ENCODE results near the gene LMO1.

LMO1 gene

DNA sequence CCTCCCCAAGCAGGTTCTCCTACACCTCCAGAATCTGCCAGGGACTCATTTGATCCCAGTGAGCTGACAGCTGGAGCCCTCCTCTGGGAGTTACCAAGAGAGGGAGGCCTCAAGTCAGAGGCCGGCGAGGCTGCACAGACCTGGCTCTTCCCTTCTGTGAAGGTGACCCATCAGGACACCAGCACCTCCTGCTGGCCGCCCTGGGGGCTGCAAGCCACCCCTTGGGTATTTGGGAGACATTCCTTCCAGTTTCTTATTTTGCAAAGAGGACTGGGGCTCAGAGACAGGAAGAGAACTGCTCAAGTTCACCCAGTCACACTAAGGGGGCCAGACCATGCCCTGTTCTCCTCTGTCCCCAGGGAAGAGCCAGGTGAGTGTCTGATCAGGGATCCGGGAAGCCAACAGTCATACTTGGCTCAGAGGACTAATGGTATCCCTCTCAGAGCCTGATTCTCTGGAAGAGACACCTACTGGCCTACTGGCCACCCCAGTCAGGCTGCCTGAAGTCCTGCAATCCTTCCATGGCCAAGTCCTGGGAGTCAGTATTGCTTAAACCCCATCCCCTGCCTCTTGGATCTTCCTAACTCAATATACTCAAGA lies 54.4 kb downstream of the LMO1 start:
- Mint-ChIP-seq H3K27me3 (ENCODE audit: low read depth) (peaks cover 18% of the 10 kb centered on the region), H3K4me1 (ENCODE audit: low read depth) (no peaks in the 10 kb centered on the region), H3K9me3 (no peaks in the 10 kb centered on the region), H3K4me3 (no peak overlapping the region), H3K27ac (no peak overlapping the region), H3K36me3 (ENCODE audit: low read depth) (no peaks in the 10 kb centered on the region)
- no peak for DNase-seq (ENCODE audit: low spot score)

DNA sequence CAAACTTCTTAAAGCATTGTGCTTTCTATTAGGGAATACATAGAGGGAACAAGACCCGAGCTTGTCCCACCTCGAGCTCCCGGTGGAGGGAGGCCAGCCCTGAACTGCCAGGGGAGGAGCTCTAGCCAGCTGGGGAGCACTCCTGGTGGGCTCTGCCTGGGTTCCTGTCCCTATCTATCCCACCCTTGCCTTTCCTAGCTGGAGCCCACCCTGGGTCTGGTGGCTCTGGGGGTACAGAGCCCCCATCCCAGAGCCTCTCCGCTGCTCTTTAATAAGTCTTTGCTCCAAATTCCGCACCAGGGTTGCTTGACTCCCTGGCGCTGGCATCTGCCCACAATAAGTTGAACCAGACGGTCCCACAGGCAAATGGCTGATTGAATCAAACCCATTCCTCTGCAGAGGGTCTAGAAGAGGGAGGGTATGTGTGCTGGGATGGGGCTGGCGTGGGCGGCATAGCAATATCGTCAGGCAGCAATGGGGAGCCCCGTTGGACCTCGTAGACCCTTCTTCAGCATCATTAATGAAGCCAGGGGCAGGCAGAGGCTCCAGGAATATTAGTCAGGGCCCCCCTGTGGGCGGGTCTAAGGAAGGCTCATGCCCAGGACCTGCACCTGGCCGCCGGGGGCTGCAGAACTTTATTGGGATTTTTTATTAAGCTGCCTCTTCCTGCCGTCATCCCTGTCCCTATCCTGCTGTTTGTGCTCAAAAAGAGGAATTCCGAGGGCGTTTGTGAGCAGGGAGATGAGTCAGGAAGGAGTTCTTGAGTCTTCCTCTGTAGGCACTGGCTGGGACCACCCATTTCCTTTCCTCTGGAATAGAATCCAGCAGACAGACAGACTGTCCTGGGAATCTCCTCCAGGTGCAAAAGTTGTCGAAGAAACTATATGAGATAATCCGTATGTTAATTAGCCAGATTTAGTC lies 56.3 kb downstream of the LMO1 start:
- Mint-ChIP-seq H3K36me3 (ENCODE audit: low read depth) (no peaks in the 10 kb centered on the region), H3K27ac (no peak overlapping the region), H3K4me3 (no peak overlapping the region), H3K27me3 (ENCODE audit: low read depth) (peaks cover 18% of the 10 kb centered on the region), H3K4me1 (ENCODE audit: low read depth) (no peaks in the 10 kb centered on the region), H3K9me3 (no peaks in the 10 kb centered on the region)
- no peak for DNase-seq (ENCODE audit: low spot score)

DNA sequence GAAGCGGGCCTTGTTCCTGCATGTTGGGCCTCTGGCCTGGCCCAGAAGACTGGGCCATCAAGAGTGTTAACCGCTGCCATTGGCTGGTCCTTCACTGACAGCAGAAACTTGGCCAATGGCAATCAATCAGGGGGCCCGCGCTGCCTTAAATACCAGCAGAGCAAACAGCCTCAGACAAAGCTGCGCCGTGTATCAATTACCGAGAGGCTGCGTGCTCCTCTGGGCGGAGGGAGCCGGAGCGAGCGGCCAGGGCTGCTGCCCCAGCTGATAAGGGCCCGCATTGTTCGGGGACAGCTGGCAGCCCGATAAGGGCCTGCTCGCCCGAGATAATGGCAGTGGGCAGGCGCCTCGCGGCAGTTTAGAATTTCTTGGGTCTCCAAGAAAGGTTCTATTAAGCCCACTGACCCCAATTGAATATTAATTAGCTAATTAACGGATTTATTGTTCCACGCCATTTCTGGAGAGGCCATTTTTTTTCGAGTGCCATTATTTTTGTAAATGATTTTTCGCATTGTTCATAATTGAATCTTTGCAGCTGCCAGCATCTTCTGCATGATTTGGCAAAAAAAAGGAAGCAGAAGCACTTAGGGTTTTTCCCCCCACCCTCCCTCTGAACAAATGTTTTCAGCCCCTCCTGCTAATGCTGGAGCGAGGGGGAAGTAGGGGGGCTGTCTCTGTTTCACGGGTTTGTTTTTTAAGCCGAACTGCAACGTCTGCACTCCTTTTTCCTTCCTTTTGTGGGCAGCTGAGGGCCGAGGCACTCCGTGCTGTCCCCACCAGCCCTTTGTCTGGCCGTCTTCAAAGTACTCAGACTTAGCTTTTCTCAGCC lies 57.2 kb downstream of the LMO1 start:
- no peak overlapping the region for H3K27ac Mint-ChIP-seq
- no peaks in the 10 kb centered on the region for H3K36me3 Mint-ChIP-seq (ENCODE audit: low read depth)
- DNase-seq (ENCODE audit: low spot score) = no peak
- H3K4me1 Mint-ChIP-seq (ENCODE audit: low read depth) = no peaks in the 10 kb centered on the region
- H3K27me3 Mint-ChIP-seq (ENCODE audit: low read depth) = peaks cover 18% of the 10 kb centered on the region
- H3K9me3 Mint-ChIP-seq = no peaks in the 10 kb centered on the region
- H3K4me3 Mint-ChIP-seq = no peak overlapping the region

DNA sequence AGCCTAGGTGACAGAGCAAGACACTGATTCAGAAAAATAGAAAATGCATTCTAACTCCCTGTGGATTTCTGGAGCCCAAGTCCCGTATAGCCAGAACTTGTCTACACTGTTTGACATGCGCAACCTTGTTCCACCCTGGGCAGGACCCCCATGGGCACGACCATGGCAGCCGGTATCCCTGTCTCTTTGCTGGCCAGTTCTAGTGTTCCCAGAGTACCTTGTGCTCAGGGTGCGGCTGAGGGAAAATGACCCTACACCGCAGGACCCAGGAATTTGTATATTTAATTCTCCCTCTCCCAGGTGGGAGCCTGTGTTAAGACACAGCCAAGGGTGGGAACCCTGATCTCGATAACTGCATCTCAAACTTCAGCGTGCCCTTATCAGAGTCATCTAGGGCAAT lies 58.1 kb downstream of the LMO1 start:
- H3K27me3 Mint-ChIP-seq (ENCODE audit: low read depth) = peaks cover 18% of the 10 kb centered on the region
- H3K9me3 Mint-ChIP-seq = no peaks in the 10 kb centered on the region
- H3K36me3 Mint-ChIP-seq (ENCODE audit: low read depth) = no peaks in the 10 kb centered on the region

DNA sequence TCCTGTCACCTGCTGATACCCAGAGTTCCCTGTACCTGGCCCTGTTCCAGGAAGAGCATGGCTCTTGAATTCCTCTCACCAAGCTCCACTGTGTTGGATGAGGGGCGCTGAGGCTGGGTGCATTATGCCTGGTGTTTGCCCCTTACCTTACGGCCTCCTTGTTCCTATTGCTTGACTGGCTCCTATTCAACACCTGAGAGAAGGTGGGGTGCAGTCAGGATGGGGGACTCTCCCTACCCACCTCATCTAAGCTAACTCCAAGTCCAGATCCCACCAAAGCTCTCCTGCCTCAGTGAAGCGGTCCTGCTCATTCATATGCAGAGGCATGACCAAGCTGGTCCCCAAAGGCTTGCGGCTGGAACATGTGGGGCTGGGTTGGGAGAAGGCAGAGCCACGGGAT lies 59.1 kb downstream of the LMO1 start:
- Mint-ChIP-seq H3K27ac (no peak overlapping the region), H3K4me1 (ENCODE audit: low read depth) (no peaks in the 10 kb centered on the region), H3K27me3 (ENCODE audit: low read depth) (peaks cover 20% of the 10 kb centered on the region), H3K9me3 (no peaks in the 10 kb centered on the region), H3K36me3 (ENCODE audit: low read depth) (no peaks in the 10 kb centered on the region), H3K4me3 (no peak overlapping the region)
- DNase-seq (ENCODE audit: low spot score) = no peak

More for the DNA sequence above, 58.1 kb downstream of the LMO1 start:
- H3K4me1 Mint-ChIP-seq (ENCODE audit: low read depth) = no peaks in the 10 kb centered on the region
- H3K4me3 Mint-ChIP-seq = no peak overlapping the region
- H3K27ac Mint-ChIP-seq = no peak overlapping the region
- no peak for DNase-seq (ENCODE audit: low spot score)

DNA sequence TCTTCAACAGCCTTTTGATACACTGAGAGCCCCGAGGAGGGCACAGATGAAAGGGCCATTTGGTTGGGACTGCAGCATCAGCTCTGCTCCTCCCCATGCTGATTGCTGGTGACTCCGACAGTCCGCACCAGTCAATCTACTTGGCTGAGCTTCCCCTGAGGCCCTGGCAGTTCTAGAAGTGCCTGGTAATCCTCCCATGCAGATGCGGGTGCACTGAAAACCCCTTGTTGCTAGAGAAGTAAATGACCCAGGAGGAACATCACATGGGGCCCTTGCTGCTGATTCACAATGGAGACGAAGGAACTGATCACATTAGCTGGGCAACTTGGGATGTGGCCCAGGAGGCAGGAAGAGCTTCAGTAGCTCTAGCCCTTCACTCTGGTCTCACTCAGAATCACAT lies 59.7 kb downstream of the LMO1 start:
- Mint-ChIP-seq H3K27me3 (ENCODE audit: low read depth) (peaks cover 23% of the 10 kb centered on the region), H3K9me3 (no peaks in the 10 kb centered on the region), H3K36me3 (ENCODE audit: low read depth) (no peaks in the 10 kb centered on the region), H3K4me3 (no peak overlapping the region), H3K27ac (no peak overlapping the region), H3K4me1 (ENCODE audit: low read depth) (no peaks in the 10 kb centered on the region)
- DNase-seq (ENCODE audit: low spot score) = no peak

DNA sequence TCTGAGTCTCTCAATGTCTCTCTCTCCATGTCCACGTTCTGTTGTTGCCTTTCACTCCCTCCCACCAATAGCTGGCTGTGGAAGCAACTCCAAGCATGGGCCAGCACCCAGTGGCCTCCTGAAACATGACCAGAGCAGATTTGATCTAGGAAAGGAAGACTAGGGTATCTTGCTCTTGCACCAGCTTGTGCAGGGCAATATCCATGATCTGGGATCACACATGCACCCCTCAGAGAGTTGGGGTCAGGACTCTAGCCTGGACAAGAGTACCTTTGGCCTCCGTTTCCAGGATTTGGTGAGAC lies 60.3 kb downstream of the LMO1 start:
- Mint-ChIP-seq H3K9me3 (no peaks in the 10 kb centered on the region), H3K4me3 (no peak overlapping the region), H3K36me3 (ENCODE audit: low read depth) (no peaks in the 10 kb centered on the region), H3K4me1 (ENCODE audit: low read depth) (no peaks in the 10 kb centered on the region), H3K27ac (no peak overlapping the region), H3K27me3 (ENCODE audit: low read depth) (peaks cover 23% of the 10 kb centered on the region)
- DNase-seq (ENCODE audit: low spot score) = no peak

DNA sequence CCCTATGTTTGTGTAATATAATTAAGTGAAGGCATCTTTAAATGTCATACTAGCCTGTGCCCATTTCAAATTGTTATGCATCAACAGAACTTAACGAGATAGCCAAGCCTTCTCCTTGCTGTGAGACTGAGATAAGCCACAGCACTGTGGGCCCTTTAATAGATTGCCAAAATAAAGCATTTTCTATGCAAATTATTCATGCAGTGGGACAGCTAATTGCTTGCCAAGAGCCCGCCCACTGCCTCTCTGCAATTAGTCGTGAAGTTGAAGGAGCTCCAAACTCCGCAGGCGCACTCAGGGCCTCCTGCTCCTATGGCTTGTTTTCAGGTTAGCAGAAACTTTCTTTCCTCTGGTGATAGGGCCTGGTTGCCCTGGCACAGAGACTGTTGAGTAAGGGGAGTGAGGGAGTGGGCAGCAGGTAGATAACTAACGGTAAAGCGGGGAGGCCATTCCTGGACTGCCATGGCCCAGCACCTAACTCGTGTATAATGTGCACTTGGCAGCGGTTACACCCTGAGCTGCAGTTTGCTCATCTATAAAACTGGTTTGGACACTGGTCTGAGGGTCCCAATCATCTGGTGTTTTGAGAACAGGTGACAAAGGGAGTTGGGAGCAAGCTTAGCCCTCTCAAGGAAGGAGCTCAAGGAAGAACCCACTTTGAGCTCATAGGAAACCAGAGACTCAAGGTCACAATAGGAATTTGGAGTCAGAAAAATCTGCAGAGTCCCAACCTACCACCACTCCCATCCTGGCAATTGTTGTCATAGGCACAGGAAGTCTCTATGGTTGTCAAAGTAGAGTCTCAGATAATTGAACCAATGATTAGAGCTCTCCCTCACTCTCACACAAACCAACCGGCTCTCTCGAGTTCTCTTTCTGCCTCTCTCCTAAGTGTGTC lies 60.9 kb downstream of the LMO1 start:
- Mint-ChIP-seq H3K27me3 (ENCODE audit: low read depth) (peaks cover 23% of the 10 kb centered on the region), H3K36me3 (ENCODE audit: low read depth) (no peaks in the 10 kb centered on the region), H3K4me3 (no peak overlapping the region), H3K9me3 (no peaks in the 10 kb centered on the region), H3K27ac (no peak overlapping the region), H3K4me1 (ENCODE audit: low read depth) (no peaks in the 10 kb centered on the region)
- no peak for DNase-seq (ENCODE audit: low spot score)

DNA sequence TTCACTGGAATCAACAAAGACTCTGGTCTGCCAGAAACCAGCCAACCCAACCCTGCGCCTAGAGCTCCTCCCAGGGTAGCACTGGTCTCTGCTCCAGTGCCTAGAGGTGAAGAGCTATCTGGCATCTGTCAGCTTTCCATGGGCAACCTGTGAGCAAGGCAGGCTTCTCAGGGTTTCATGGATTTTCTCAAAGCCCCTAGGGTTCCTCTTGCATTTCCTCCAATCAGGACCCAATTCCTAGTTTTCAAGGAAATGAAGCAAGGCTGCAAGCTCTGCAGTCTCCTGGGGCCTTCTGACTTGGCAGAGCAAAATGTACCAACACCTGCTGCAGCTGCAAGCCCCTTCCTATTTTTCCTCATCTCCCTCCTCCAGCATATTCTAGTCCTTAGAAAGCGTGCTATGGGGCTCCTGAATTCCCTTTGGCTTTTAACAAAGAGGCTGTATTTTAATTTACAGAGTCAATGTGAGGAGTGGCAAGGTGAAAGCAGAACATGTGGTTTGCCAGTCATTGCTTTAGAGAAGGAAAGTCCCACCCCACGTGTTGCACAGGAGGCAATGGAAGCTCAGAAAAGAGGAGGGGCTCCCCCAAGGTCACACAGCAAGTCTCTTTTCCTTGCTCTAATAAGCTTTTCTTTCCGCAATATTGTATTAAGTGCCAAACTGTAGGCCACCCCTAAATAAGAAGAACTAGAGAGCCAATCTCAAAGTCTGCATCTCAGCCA lies 61.9 kb downstream of the LMO1 start:
- no peak overlapping the region for H3K4me3 Mint-ChIP-seq
- H3K36me3 Mint-ChIP-seq (ENCODE audit: low read depth) = no peaks in the 10 kb centered on the region
- no peak for DNase-seq (ENCODE audit: low spot score)
- no peaks in the 10 kb centered on the region for H3K4me1 Mint-ChIP-seq (ENCODE audit: low read depth)
- no peaks in the 10 kb centered on the region for H3K9me3 Mint-ChIP-seq
- no peak overlapping the region for H3K27ac Mint-ChIP-seq
- peaks cover 17% of the 10 kb centered on the region for H3K27me3 Mint-ChIP-seq (ENCODE audit: low read depth)

DNA sequence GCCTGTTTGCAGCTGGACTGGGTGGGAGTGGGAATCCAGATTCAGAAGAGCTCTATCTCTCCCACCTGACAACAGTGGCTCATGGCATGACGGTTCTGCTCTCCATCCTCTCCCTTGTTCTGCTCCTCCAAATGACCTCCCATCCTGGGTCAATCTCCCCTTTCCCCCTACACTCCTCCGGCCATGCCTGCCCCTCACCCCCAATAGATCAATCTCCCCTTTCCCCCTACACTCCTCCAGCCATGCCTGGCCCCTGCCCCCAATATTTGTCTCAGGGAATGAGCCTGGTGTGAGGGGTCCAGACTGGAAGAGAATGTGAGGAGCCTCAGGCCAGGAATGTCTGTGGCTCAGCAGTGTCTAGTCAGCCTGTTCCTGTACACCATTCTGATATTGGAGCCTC lies 64.0 kb downstream of the LMO1 start:
- Mint-ChIP-seq H3K9me3 (no peaks in the 10 kb centered on the region), H3K4me3 (no peak overlapping the region), H3K36me3 (ENCODE audit: low read depth) (no peaks in the 10 kb centered on the region), H3K4me1 (ENCODE audit: low read depth) (no peaks in the 10 kb centered on the region), H3K27me3 (ENCODE audit: low read depth) (peaks cover 10% of the 10 kb centered on the region), H3K27ac (no peak overlapping the region)
- DNase-seq (ENCODE audit: low spot score) = no peak

DNA sequence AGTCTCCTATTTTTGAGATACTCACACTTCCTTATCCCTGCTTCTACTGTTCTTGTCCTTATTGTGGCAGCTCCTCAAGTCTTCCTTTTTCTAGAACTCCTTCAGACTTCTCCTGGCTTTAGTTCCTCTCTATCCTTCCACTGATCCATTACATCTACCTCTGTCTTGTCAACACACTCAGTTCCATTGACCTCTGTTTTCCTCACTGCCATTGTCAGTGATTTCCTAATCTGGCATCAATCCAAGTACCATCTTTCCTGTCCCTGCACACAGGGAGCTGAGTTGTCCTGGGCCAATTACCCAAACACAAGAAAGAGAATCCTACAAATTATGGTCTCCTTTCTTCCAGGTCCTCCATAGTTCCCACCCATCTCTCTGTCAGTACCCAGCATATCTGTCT lies 66.9 kb downstream of the LMO1 start:
- H3K9me3 Mint-ChIP-seq = no peaks in the 10 kb centered on the region
- DNase-seq (ENCODE audit: low spot score) = no peak
- no peak overlapping the region for H3K27ac Mint-ChIP-seq
- H3K4me3 Mint-ChIP-seq = no peak overlapping the region
- H3K27me3 Mint-ChIP-seq (ENCODE audit: low read depth) = peaks cover 10% of the 10 kb centered on the region
- no peaks in the 10 kb centered on the region for H3K4me1 Mint-ChIP-seq (ENCODE audit: low read depth)
- H3K36me3 Mint-ChIP-seq (ENCODE audit: low read depth) = no peaks in the 10 kb centered on the region

DNA sequence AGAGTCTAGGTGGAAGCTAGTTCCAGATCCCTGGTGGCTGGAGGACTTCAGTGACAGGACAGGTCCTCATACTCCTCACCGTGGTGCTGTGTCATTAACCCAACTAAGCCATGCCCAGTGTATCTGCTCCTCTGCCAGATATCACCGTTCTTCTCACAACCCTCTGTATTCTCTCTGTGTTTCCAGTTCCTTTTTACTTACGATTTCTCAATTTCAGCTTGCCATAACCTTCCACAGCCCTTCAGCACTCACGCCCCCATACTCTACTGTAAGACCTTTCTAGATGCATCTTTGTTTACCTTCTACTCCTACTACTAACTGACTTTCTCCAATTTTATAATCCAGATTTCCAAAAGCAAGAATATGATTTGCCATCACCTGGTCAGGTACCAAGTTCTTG lies 68.7 kb downstream of the LMO1 start:
- peaks cover 10% of the 10 kb centered on the region for H3K27me3 Mint-ChIP-seq (ENCODE audit: low read depth)
- H3K27ac Mint-ChIP-seq = no peak overlapping the region

DNA sequence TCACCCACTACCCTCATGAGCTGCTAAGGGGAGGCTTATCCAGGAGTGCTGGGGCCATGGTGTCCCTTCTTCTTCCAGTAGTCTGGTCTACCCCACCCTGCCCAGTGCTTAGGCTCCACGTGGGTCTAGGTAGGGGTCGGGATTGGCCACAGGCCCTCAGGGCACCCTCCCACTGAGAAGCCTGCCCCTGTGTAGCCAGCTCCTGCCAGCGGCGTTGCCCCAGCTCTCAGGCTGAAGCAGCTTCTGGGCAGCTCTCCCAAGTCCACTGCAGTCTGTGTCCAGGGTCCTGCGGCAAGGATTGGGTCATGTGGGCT lies 70.8 kb downstream of the LMO1 start:
- no peak for DNase-seq (ENCODE audit: low spot score)
- H3K4me1 Mint-ChIP-seq (ENCODE audit: low read depth) = no peaks in the 10 kb centered on the region
- no peak overlapping the region for H3K27ac Mint-ChIP-seq
- H3K36me3 Mint-ChIP-seq (ENCODE audit: low read depth) = no peaks in the 10 kb centered on the region
- peaks cover 6% of the 10 kb centered on the region for H3K27me3 Mint-ChIP-seq (ENCODE audit: low read depth)
- no peaks in the 10 kb centered on the region for H3K9me3 Mint-ChIP-seq
- no peak overlapping the region for H3K4me3 Mint-ChIP-seq

More for the DNA sequence above, 68.7 kb downstream of the LMO1 start:
- Mint-ChIP-seq H3K4me3 (no peak overlapping the region), H3K4me1 (ENCODE audit: low read depth) (no peaks in the 10 kb centered on the region), H3K36me3 (ENCODE audit: low read depth) (no peaks in the 10 kb centered on the region), H3K9me3 (no peaks in the 10 kb centered on the region)
- DNase-seq (ENCODE audit: low spot score) = no peak

Measured in T-helper 2 cell treated with Interferon-gamma antibody and Interleukin-4, amounts not matched to agents 5 μg/mL and 100 μg/mL, for 36 hours (primary cell).